ENCODE results near the gene CA10.

CA10 gene

DNA sequence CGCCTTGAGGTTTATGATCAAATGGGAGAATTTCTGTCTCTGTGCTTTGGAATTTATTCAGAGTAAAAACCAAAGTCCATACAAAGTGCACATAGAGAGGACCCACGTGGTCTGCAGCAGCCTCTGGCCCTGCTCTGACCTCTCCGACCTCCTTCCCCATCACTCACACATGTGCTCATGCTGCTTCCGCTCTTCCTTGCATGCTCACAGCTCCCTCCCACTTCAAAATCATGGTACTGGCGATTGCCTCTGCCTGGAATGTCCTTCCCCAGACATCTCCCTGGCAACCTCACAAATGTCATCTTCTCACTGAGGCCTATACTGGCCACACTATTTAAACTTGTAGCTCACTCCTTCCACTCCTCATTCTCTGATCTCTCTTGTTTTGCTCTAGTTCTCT, 418.0 kb downstream of the CA10 start:
- Histone ChIP-seq H3K27me3 (no peaks in the 10 kb centered on the region), H3K4me1 (peaks cover 5% of the 10 kb centered on the region; the same call in 1 of the 2 replicates), H3K4me3 (ENCODE audit: low read depth, low read length) (no peak overlapping the region), H3K36me3 (no peaks in the 10 kb centered on the region), H3K9me3 (no peaks in the 10 kb centered on the region)
- TF ChIP-seq, protein P1, sequence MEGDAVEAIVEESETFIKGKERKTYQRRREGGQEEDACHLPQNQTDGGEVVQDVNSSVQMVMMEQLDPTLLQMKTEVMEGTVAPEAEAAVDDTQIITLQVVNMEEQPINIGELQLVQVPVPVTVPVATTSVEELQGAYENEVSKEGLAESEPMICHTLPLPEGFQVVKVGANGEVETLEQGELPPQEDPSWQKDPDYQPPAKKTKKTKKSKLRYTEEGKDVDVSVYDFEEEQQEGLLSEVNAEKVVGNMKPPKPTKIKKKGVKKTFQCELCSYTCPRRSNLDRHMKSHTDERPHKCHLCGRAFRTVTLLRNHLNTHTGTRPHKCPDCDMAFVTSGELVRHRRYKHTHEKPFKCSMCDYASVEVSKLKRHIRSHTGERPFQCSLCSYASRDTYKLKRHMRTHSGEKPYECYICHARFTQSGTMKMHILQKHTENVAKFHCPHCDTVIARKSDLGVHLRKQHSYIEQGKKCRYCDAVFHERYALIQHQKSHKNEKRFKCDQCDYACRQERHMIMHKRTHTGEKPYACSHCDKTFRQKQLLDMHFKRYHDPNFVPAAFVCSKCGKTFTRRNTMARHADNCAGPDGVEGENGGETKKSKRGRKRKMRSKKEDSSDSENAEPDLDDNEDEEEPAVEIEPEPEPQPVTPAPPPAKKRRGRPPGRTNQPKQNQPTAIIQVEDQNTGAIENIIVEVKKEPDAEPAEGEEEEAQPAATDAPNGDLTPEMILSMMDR (IDR thresholded peaks at IDR 0.05; ENCODE audit: low read depth, low read length): no peak
- no peak for DNase-seq

GRCh38 chr17:51739245-51739886, 419.1 kb downstream of the CA10 start:
- no peaks in the 10 kb centered on the region for H3K27me3 ChIP-seq
- H3K4me3 ChIP-seq (ENCODE audit: low read depth, low read length): no peak overlapping the region
- peaks cover 5% of the 10 kb centered on the region; the same call in 1 of the 2 replicates for H3K4me1 ChIP-seq
- TF ChIP-seq, protein P1 (IDR thresholded peaks at IDR 0.05; ENCODE audit: low read depth, low read length): no peak
- no peak for DNase-seq
- H3K36me3 ChIP-seq: no peaks in the 10 kb centered on the region
- no peaks in the 10 kb centered on the region for H3K9me3 ChIP-seq

DNA sequence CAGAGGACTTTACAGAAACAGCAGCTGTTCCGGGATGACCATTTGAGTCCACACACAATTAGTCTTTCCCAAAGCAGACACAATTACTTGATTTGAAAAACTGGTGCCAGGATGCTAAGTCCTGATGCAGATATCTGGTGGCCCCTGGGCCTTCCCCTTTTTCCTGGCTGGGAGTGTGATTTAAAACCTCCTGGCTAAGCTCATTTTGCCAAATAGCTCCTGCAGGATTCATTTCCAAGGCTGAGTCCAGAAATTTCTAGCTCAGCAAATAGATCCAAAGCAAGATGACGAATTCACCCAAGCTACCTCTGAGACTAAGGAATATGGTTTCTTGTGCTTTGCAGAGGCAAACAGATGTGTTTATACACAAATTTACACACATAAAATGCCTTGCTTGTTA, 422.2 kb downstream of the CA10 start:
- DNase-seq: no peak
- Histone ChIP-seq H3K27me3 (no peaks in the 10 kb centered on the region), H3K4me3 (ENCODE audit: low read depth, low read length) (no peak overlapping the region), H3K36me3 (no peaks in the 10 kb centered on the region), H3K9me3 (no peaks in the 10 kb centered on the region), H3K4me1 (no peaks in the 10 kb centered on the region)
- TF ChIP-seq, protein P1 (IDR thresholded peaks at IDR 0.05; ENCODE audit: low read depth, low read length): no peak

DNA sequence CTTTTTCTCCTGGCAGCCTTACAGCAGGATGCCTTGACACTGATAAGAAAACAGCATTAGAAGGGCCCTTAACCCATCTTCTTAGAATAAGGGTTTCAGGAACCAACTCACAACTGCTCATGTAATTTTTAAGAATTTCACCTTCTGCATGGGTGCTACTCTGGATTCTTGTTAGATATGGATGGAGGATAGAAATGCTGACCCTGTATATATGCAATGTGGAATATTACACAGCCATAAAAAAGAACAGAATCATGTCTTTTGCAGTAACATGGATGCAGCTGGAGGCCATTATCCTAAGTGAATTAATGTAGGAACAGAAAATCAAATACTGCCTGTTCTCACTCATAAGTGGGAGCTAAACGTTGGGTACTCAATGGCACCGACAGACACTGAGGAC, 423.5 kb downstream of the CA10 start:
- H3K27me3 ChIP-seq: no peaks in the 10 kb centered on the region
- H3K36me3 ChIP-seq: no peaks in the 10 kb centered on the region
- no peak overlapping the region for H3K4me3 ChIP-seq (ENCODE audit: low read depth, low read length)
- H3K4me1 ChIP-seq: no peaks in the 10 kb centered on the region; the same call in 1 of the 2 replicates
- TF ChIP-seq, protein P1 (IDR thresholded peaks at IDR 0.05; ENCODE audit: low read depth, low read length): no peak
- DNase-seq: no peak
- H3K9me3 ChIP-seq: no peaks in the 10 kb centered on the region

DNA sequence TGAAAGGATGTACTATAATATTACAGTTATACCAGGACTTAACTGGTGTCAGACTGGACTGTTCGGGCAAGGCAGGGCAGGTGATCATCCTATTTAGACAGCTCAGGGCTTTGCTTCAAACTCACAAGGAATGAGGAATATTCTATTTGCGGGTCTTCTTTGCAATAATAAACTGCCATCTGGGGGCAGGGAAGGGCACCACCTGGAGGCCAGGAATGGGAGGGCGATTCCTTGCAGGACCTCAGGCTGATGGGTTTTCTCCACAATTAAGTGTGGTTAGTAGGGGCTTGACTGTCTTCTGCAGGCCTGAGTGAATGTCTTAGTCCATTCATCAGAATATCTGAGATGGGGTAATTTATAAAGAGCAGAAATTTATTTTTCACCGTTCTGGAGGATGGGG, 424.1 kb downstream of the CA10 start:
- TF ChIP-seq, protein P1 (IDR thresholded peaks at IDR 0.05; ENCODE audit: low read depth, low read length): peak; percentile 54
- peak; percentile 22 for DNase-seq
- Histone ChIP-seq H3K27me3 (no peaks in the 10 kb centered on the region), H3K9me3 (no peaks in the 10 kb centered on the region), H3K36me3 (no peaks in the 10 kb centered on the region), H3K4me3 (ENCODE audit: low read depth, low read length) (no peak overlapping the region), H3K4me1 (no peaks in the 10 kb centered on the region; the same call in 1 of the 2 replicates)

DNA sequence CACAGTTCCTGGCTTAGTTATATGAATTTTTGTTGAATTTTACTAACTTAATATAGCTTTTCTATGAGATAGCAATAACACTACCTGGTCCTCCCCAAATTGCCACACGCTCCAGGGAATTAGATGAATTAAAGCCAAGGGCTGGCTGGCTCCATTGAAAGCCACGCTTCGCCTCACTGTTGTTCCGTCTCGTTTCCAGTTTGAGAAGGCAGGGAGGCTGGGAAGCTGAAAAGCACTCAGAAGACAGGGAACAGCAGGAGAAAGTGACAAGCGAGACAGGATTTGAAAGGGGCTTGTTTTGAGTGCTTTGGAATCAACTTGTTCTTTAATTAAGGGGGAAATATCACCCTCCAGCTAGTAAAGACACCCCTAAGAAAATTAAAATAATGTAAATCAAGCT, 425.3 kb downstream of the CA10 start:
- DNase-seq: no peak
- Histone ChIP-seq H3K27me3 (no peaks in the 10 kb centered on the region), H3K9me3 (no peaks in the 10 kb centered on the region), H3K4me3 (ENCODE audit: low read depth, low read length) (no peak overlapping the region), H3K4me1 (no peaks in the 10 kb centered on the region; the same call in 1 of the 2 replicates), H3K36me3 (no peaks in the 10 kb centered on the region)
- TF ChIP-seq, protein P1 (IDR thresholded peaks at IDR 0.05; ENCODE audit: low read depth, low read length): no peak
